ENCODE results near the gene LAG3.
"Not testable (repeated sequence)": the region's sequence is repeated elsewhere in the genome, so short reads cannot be mapped to it uniquely, and the experiment has no call there.

LAG3 gene
- 8.2 to 12.5 reads per million in 2 donors for total RNA-seq

- peak; percentile 50 for DNase-seq
Observed at GRCh38 chr12:6772331-6772695, at the start of gene LAG3. Gene LAG3 (plus strand): TSS chr12:6772520. CDS start chr12:6772853, 333 bp downstream.

GRCh38 chr12:6722863-6723262 is 49.5 kb upstream of the LAG3 start:
- DNase-seq: no peak

DNA sequence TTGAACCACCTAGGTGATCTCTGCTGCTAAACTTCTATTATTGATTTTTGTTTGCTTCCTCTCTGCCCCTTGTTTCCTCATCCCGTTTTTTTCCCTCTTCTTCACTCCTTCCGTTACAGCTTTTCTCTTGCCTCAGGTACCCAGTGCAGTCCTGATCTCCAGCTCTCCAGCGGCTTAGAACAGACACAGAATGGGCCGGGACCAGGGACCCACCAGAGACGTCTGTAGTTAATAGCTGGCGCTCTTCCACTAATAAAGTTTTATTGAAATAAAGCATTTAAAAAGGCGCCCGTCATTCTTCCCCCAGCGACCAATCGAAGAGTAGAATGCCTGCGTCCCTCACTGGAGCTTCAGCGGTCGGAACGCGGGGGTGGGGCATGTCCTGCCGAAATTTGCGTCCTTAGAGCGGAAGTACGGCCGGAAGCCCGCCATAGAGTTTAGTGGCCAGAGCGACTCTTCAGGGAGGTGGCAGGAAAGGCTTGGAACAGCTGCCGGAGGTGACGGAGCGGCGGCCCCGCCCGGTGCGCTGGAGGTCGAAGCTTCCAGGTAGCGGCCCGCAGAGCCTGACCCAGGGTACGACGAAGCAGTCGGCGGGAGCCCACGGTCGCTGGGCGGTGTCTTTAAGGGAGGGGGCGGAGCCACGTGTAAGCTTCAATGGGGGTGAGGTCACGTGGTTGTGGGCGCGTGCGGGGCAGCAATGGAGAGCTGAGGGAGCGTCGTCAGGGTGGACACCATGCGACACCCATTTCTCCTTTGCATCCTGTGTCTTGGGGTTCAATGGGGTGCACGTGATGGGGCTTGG is 48.5 kb upstream of the LAG3 start, which contains the start of gene COPS7A:
Gene COPS7A (plus strand): TSS at position 440 of the 802 bp plus-strand sequence. CDS start 611 bp downstream, outside the sequence.
- DNase-seq: peak; percentile 85

- no peak for DNase-seq
Observed at GRCh38 chr12:6724409-6724797, 47.9 kb upstream of the LAG3 start.

DNA sequence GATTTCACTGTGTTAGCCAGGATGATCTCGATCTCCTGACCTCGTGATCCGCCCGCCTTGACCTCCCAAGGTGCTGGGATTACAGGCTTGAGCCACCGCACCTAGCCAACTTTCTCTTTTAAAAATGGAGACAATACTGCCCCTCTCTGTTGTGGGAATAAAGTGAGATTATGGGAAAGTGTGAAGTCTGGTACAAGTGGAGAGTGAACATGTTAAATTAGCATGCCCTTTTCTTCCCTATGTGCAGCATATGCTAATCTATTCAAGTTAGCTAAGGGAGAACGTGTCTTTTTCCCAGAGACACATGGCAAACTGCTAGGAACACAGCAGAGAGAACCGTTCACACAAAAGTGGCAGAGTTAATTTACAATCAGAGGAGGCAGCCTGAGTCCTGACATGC is 47.0 kb upstream of the LAG3 start:
- DNase-seq: no peak

DNA sequence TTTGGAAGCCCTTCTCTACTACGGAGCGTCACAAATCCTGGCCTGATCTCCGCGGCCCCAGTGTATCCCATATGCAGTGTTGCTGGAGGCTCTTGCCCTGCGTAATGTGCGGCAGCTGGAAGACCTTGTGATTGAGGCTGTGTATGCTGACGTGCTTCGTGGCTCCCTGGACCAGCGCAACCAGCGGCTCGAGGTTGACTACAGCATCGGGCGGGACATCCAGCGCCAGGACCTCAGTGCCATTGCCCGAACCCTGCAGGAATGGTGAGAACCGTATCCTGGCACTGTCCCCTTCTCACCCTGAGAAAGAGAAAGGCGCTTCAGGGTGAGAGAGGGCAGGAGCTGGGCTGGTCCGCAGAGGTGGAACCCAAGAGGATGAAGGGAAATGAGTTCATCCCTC is 43.1 kb upstream of the LAG3 start:
- DNase-seq: no peak

DNA sequence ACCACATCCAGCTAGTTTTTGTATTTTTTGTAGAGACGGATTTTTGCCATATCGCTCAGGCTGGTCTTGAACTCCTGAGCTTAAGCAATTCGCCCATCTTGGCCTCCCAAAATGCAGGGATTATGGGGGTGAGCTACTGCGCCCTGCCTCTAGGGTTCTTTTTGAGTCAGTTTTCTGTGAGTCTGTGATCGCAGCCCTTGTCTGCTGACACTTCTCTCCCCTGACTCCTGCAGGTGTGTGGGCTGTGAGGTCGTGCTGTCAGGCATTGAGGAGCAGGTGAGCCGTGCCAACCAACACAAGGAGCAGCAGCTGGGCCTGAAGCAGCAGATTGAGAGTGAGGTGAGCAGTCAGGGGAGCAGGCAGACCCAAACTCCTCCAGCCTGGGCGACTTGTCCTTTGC is 42.2 kb upstream of the LAG3 start:
- no peak for DNase-seq

- DNase-seq: no peak
Observed at GRCh38 chr12:6734506-6735387, 37.6 kb upstream of the LAG3 start.

DNA sequence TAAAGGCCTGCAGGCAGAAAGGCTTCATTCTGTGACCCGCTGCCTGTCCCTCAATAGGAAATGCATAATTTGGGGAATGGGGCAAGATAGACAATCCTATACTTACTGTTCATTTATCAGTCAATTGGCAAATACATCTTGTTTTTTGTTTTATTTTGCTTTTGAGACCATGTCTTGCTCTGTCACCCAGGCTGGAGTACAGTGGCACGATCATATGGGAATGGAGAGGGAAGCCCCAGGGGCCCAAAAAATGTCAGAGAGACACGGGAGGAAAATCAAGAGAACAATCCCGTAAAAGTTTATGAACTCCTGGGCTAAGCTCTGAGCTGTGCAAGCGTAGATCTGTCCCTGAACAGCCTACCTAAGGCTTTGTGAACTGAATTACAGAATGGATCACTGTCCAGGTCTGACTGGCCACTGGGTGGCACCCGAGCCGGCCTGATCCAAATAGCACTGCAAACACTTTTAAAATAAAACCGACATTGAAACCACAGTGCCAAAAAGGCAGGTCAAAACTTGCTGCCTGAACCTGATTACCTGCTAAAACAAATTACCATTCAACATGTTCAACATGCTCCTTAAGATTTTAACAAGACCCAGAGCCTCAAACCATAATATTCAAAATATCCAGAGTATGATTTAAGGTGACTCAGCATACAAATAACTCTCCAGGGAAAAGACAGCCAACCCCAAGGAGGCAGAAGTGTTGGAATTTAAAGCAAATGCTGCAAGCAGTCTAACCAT is 36.7 kb upstream of the LAG3 start:
- DNase-seq: no peak

GRCh38 chr12:6736754-6737153 is 35.6 kb upstream of the LAG3 start:
- no peak for DNase-seq

GRCh38 chr12:6742080-6742479 is 30.2 kb upstream of the LAG3 start:
- not testable (repeated sequence) for DNase-seq

DNA sequence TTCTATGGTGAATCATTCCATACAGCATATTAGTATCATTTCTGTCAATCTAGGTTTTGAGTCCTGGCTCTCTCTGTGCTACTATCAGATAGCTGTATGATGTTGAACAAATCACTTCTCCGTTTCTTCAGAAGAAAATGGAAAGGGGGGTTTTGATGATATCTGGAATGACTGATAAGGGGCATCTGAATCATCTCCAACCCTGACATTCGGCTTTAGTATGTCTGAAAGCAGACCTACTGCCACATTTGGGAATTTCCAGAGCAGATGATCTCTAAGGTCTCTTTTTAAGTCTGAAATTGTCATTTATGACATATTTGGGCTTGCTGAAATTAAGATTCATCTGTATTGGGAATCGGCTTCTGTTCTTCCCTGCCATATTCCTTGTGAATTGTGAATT is 29.5 kb upstream of the LAG3 start:
- DNase-seq: no peak

- DNase-seq: not testable (repeated sequence)
Observed at GRCh38 chr12:6743300-6743699, 29.0 kb upstream of the LAG3 start.

- no peak for DNase-seq
Observed at GRCh38 chr12:6745741-6746525, 26.4 kb upstream of the LAG3 start.

GRCh38 chr12:6747216-6747615 is 25.1 kb upstream of the LAG3 start:
- DNase-seq: no peak

DNA sequence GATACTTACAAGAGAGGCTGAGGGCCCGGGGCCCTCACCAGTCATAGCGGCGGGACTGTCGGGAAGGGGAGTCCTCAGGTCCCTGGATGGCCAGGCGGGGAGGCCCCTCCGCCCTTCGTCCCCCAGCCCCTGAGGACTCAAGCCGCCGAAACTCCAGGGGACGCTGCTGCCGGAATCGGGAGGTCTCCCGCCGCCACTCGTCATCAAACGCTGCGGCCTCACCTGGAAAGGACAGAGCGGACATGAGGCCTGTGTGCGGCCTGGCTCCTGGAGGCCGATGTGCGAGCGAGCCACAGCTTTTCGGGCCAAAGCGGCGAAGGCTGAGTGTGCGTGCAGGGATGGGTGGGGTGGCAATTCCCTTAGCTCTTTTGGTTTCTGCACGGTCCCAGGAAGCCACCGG is 23.6 kb upstream of the LAG3 start:
- DNase-seq: no peak

- DNase-seq: no peak
Observed at GRCh38 chr12:6750506-6750905, 21.8 kb upstream of the LAG3 start.

- no peak for DNase-seq
Observed at GRCh38 chr12:6751767-6752166, 20.6 kb upstream of the LAG3 start.

DNA sequence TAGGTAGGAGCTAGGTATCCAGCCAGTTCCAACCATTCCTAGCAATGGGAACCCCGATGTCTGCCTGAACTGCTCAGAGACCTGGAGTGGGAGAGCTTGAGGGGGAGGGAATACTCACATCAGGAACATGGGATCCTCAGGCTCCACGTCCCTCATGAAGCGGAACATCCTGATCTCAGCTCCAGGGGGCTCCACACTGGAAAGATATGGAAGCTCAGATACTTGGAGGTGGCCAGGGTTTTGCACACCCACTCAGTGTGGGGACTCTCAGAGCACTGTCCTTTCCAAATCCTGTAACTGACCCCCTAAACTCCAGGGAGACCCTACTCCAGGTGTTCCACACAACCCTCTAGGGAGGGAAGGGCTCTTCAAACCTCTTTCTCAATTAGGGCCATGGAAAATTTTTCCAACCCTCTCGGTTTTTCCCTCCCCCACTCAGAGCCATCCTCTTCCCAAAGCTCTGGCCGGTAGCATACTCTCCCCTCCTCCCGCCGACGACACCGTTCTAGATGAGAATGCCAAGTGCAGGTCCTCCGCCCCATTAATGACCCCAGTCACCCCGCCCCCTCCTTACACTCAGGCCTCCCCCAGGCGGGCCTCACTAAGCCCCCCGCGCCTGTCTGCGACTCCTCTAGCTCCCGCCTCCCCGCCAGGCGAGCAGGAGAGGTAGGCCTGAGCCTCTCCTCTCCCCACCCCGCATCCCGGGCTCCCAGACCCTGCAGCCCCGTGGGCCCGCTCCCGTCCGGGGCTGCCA is 20.0 kb upstream of the LAG3 start:
- DNase-seq: no peak

DNA sequence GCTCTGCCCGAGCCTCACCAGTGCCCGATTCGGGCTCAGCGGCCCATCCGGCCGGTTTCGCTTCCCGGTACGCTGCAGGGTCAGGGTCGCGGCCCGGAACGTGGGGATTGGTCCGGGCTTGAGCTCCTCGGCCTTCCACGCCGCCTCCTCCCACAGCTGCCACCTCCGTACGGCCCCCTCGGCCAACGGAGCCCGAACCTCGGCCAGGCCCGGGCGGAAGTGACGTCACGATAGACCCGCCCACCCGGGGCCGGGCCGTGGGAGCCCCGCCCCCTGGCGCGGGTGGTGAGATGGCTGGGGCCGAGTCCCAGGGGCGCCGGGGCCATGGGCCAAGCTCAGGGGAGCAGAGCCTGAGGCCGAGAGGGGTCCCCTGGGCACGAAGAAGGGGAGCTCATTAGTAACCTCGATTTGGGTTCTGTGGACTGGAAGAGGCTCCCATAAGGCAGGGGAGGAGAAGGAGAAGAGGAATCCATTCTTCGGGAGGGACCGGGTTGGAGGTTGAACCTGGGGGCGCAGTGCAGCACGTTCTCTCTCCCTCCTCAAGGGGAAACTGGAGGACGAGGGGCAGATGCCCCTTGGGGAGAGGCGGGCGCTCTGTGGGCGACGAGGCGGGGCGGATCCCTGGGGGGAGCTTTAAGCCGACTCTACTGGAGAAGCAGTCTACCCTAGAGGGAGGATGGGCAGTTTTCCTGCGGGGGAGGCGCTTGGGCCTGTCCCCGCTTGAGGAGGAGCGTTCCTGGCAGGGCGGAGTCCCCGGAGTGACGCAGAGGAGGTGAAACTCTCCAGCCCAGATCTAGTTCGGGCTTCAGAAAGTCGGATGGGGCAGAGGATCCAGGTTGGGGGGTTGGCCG is 19.2 kb upstream of the LAG3 start, which contains the start of gene MLF2:
Gene MLF2 (minus strand): TSS at position 221 of the 851 bp plus-strand sequence. CDS start 807 bp downstream, outside the sequence.
- peak; percentile 87 for DNase-seq

Measured in activated gamma-delta T cell (primary cell).